ENCODE data around the gene TMEM60.

GRCh38 chr7:77833136-77833535 is 34.9 kb upstream of the TMEM60 start:
- no peak for TF ChIP-seq CTCF (IDR thresholded peaks at IDR 0.05)
- no peak for TF ChIP-seq POLR2AphosphoS5 (IDR thresholded peaks at IDR 0.05)
- no peak for TF ChIP-seq POLR2A (IDR thresholded peaks at IDR 0.05)
